ENCODE measurements around the gene MRPL20. TPM values are rescaled to one million over a fixed set of nuclear protein-coding genes. Genes with fewer than 3 reads are reported as not detected.

MRPL20 gene
- total and polyA plus RNA-seq, 9 of the 15 experiments (the other 6 are each of a cell fraction or from before 2014, with no cell fraction given), result 180 to 671 (median 229) TPM

- no peak for TF ChIP-seq JUN (IDR thresholded peaks at IDR 0.05; ENCODE audit: borderline replicate concordance, low read depth, low read length)
- no peak for TF ChIP-seq JUN (CRISPR knock-in tag; IDR thresholded peaks at IDR 0.05; ENCODE audit: borderline replicate concordance)
- no peak for TF ChIP-seq CREB1 (IDR thresholded peaks at IDR 0.05)
- TF ChIP-seq CREB1 (CRISPR knock-in tag; IDR thresholded peaks at IDR 0.05), result no peak
- TF ChIP-seq ZNF655 (CRISPR knock-in tag; IDR thresholded peaks at IDR 0.05), result no peak
- TF ChIP-seq HOMEZ (CRISPR knock-in tag; IDR thresholded peaks at IDR 0.05), result peak; percentile 83; the same call in 1 of the 2 replicates
- no peak for TF ChIP-seq ELK3 (CRISPR knock-in tag; IDR thresholded peaks at IDR 0.05)
- TF ChIP-seq CSDE1 (IDR thresholded peaks at IDR 0.05), result no peak
- peak; percentile 63; the same call in 1 of the 2 replicates for TF ChIP-seq RREB1 (CRISPR knock-in tag; IDR thresholded peaks at IDR 0.05)
- no peak for TF ChIP-seq OTX1 (CRISPR knock-in tag; IDR thresholded peaks at IDR 0.05)
- no peak for TF ChIP-seq ZNF445 (CRISPR knock-in tag; IDR thresholded peaks at IDR 0.05; ENCODE audit: low read depth)
- TF ChIP-seq RHOXF2B (CRISPR knock-in tag; conservative IDR thresholded peaks at IDR 0.05), result no peak
- TF ChIP-seq MBD2 (IDR thresholded peaks at IDR 0.05; ENCODE audit: borderline replicate concordance, low read depth), result no peak
- TF ChIP-seq MLLT1 (IDR thresholded peaks at IDR 0.05), result no peak
- TF ChIP-seq E2F3 (CRISPR knock-in tag; IDR thresholded peaks at IDR 0.05), result 0 out of 2 replicates have a peak, but pooled peaks have one; percentile 62
- TF ChIP-seq MAFG (tag; conservative IDR thresholded peaks at IDR 0.05), result no peak
- no peak for TF ChIP-seq TGIF2 (CRISPR knock-in tag; IDR thresholded peaks at IDR 0.05)
Measured at GRCh38 chr1:1422465-1423244, 15.6 kb upstream of the MRPL20 start (continued).
